HG03135 (cell line): ENCODE data around the gene FRMPD4.

Source experiments
- ATAC-seq: cut with Tn5 transposase; IDR thresholded peaks from one replicate; pipeline ENCODE4 v1.9.1; 2021; ENCODE audit warnings: mild to moderate bottlenecking, moderate library complexity; ENCODE audit not compliant: unreplicated experiment

The FRMPD4 gene

GRCh38 chrX:12611471-12611870 is 473.2 kb downstream of the FRMPD4 start:
- ATAC-seq = no peak

- no peak for ATAC-seq
These were observed 476.0 kb downstream of the FRMPD4 start for GRCh38 chrX:12614266-12614665.

GRCh38 chrX:12615061-12615460 is 476.8 kb downstream of the FRMPD4 start:
- ATAC-seq = no peak

- no peak for ATAC-seq
These were observed 479.0 kb downstream of the FRMPD4 start for GRCh38 chrX:12617241-12617640.

GRCh38 chrX:12647230-12647629 is 509.0 kb downstream of the FRMPD4 start:
- no peak for ATAC-seq

GRCh38 chrX:12648995-12649394 is 510.7 kb downstream of the FRMPD4 start:
- no peak for ATAC-seq

- ATAC-seq = no peak
These were observed 519.2 kb downstream of the FRMPD4 start for GRCh38 chrX:12657433-12657832.

- peak; percentile 80 for ATAC-seq
These were observed 519.6 kb downstream of the FRMPD4 start for GRCh38 chrX:12657881-12658280.

GRCh38 chrX:12661464-12661863 is 523.2 kb downstream of the FRMPD4 start:
- ATAC-seq = no peak

- ATAC-seq = no peak
These were observed 534.3 kb downstream of the FRMPD4 start for GRCh38 chrX:12672367-12673106.

GRCh38 chrX:12673487-12673886 is 535.2 kb downstream of the FRMPD4 start:
- ATAC-seq = no peak

GRCh38 chrX:12679522-12679921 is 541.2 kb downstream of the FRMPD4 start:
- no peak for ATAC-seq

GRCh38 chrX:12681047-12681446 is 542.8 kb downstream of the FRMPD4 start:
- ATAC-seq = no peak

- ATAC-seq = no peak
These were observed 547.3 kb downstream of the FRMPD4 start for GRCh38 chrX:12685541-12685940.

GRCh38 chrX:12686331-12686730 is 548.1 kb downstream of the FRMPD4 start:
- ATAC-seq = no peak

GRCh38 chrX:12690646-12691045 is 552.4 kb downstream of the FRMPD4 start:
- no peak for ATAC-seq

- ATAC-seq = no peak
These were observed 555.5 kb downstream of the FRMPD4 start for GRCh38 chrX:12693754-12694153.

- ATAC-seq = no peak
These were observed 562.5 kb downstream of the FRMPD4 start for GRCh38 chrX:12700745-12701144.

- peak; percentile 66 for ATAC-seq
These were observed 563.4 kb downstream of the FRMPD4 start for GRCh38 chrX:12701628-12702027.

GRCh38 chrX:12702509-12703091 is 564.3 kb downstream of the FRMPD4 start:
- no peak for ATAC-seq

- ATAC-seq = no peak
These were observed 566.4 kb downstream of the FRMPD4 start for GRCh38 chrX:12704706-12705105.

GRCh38 chrX:12709047-12709446 is 570.8 kb downstream of the FRMPD4 start:
- ATAC-seq = no peak
